Activated CD4-positive, CD25-positive, alpha-beta regulatory T cell treated with anti-CD3 and anti-CD28 coated beads, Interleukin-2, amount 50 U/mL, for 16 hours (primary cell): ENCODE data around the gene XAF1.
"Not testable (repeated sequence)": the region's sequence is repeated elsewhere in the genome, so short reads cannot be mapped to it uniquely, and the experiment has no call there.

Experiments
- DNase-seq: peaks from one replicate; pipeline ENCODE4 v3.0.0-alpha.2; 2020; ENCODE audit warnings: low read depth, low spot score

Gene XAF1

GRCh38 chr17:6800422-6801027 is 44.7 kb downstream of the XAF1 start:
- DNase-seq: no peak

GRCh38 chr17:6811510-6811909 is 55.7 kb downstream of the XAF1 start:
- no peak for DNase-seq

GRCh38 chr17:6812295-6812694 is 56.4 kb downstream of the XAF1 start:
- DNase-seq: no peak

GRCh38 chr17:6815775-6816174 is 59.9 kb downstream of the XAF1 start:
- no peak for DNase-seq

- DNase-seq: not testable (repeated sequence)
These were observed 60.5 kb downstream of the XAF1 start for GRCh38 chr17:6816368-6816767.

- no peak for DNase-seq
These were observed 63.1 kb downstream of the XAF1 start for GRCh38 chr17:6818938-6819337.

- no peak for DNase-seq
These were observed 67.2 kb downstream of the XAF1 start for GRCh38 chr17:6823011-6823442.
